Adrenal gland (tissue), 12 donors: ENCODE results near the gene NANS. TPM values are rescaled to one million over a fixed set of nuclear protein-coding genes. Genes with fewer than 3 reads are reported as not detected.
"Not testable (repeated sequence)": the region's sequence is repeated elsewhere in the genome, so short reads cannot be mapped to it uniquely, and the experiment has no call there.

Source experiments
- DNase-seq, 7 donors: peaks; one replicate each; pipeline ENCODE4 v3.0.0-alpha.2; 2019 to 2020
- H3K27ac ChIP-seq, 5 donors: fragments of 200-600 bp; sonication (generic) in 4 of 5; 1 replicate in 3 of 5; 2 replicates in 2 of 5; pipeline versions ENCODE4 v1.5.1 to v1.8.0; 2016 to 2020; ENCODE audit warnings: mild to moderate bottlenecking in 1 of 5
- H3K27me3 ChIP-seq: fragments of 200-600 bp; 2 replicates; pipeline ENCODE4 v1.8.0; 2021
- H3K36me3 ChIP-seq, 2 donors: fragments of 200-600 bp; replicated peaks in 1 of 2; 1 replicate in 1 of 2; 2 replicates in 1 of 2; pipeline versions ENCODE4 v1.5.1 to v1.8.0; 2018 to 2022
- H3K4me1 ChIP-seq, 2 donors: fragments of 200-600 bp; replicated peaks in 1 of 2; 1 replicate in 1 of 2; 2 replicates in 1 of 2; pipeline versions ENCODE4 v1.5.1 to v1.8.0; 2018 to 2021
- H3K4me3 ChIP-seq, 4 donors: fragments of 200-600 bp; sonication (generic) in 3 of 4; one replicate each; pipeline ENCODE4 v1.5.1; 2016 to 2018
- H3K9me3 ChIP-seq, 3 donors: fragments of 200-600 bp; sonication (generic) in 1 of 3; replicated peaks in 1 of 3; 1 replicate in 2 of 3; 2 replicates in 1 of 3; pipeline versions ENCODE4 v1.5.1 to v1.8.0; 2016 to 2021
- CTCF ChIP-seq, 6 experiments: fragments of 450-650 bp in 4 of 6; fragments of 200-600 bp in 2 of 6; sonication (generic) in 1 of 6; IDR thresholded peaks; 1 replicate in 5 of 6; 2 replicates in 1 of 6; pipeline versions ENCODE4 v1.5.1 to v1.8.0; 2016 to 2021; ENCODE audit warnings: antibody characterized with exemption in 6 of 6, mild to moderate bottlenecking in 2 of 6, moderate library complexity in 1 of 6
- POLR2A ChIP-seq, 2 donors: fragments of 450-650 bp; IDR thresholded peaks; one replicate each; pipeline ENCODE4 v1.6.1; 2017; ENCODE audit warnings: antibody characterized with exemption in 2 of 2, mild to moderate bottlenecking in 2 of 2, moderate library complexity in 1 of 2
- WGBS, 4 donors: extraction: QIAGEN DNeasy Blood & Tissue Kit in 2 of 4; methylation state at CpG; one replicate each; pipeline versions ENCODE4 v1.1.5 to v1.1.7; 2013 to 2017; 5-methylcytosine and 5-hydroxymethylcytosine counted together
- intact Hi-C, 2 donors: fragments of 100-400 bp; cut with DNase I; formaldehyde crosslinking; loops; one replicate each; pipeline versions ENCODE4 v1.14.1 to v1.15.0; 2022 to 2023
- polyA plus RNA-seq, 3 donors: library from polyadenylated mRNA; stranded (reverse); fragments of 200-250 nt in 2 of 3; fragments of 350-450 nt in 1 of 3; fragmentation: Illumina TruSeq in 1 of 3; extraction: RNeasy Lipid Tissue Mini Kit (QIAGEN cat#74804) in 1 of 3; gene quantifications; one replicate each; pipeline ENCODE4 v1.2.3, GENCODE V29; 2013 to 2014
- total RNA-seq, 9 donors: library from RNA; depleted of rRNA in 4 of 9; stranded (reverse); fragments of >200 nt in 4 of 9; fragments of 120-200 nt in 1 of 9; fragmentation: NEBNext Ultra II Directional in 1 of 9; extraction: Animal tissue kit (Norgen Biotek cat#: 25700) in 1 of 9; gene quantifications; one replicate each; pipeline versions ENCODE4 v1.1.0 to v1.2.4, GENCODE V29; 2013 to 2023
- donor health status: healthy with polysubstance abuse.
- donor health status: Bipolar disorder and iron deficiency.
- donor health status: DM: yes; HTN: yes; CAD: no.
- donor health status: DM: no; HTN: no; CAD: no.
- donor health status: DM: no; HTN: no; CAD: no.
- donor health status: DM: yes; HTN: yes; CAD: no.

The NANS gene
- total and polyA plus RNA-seq, 12 donors = 24.2 to 81.5 (median 38.7) TPM

- H3K9me3 ChIP-seq = no peaks in the 10 kb centered on the region
- intact Hi-C loops = no loop called here
- H3K4me3 ChIP-seq = no peak overlapping the region
- H3K27me3 ChIP-seq = no peaks in the 10 kb centered on the region
- no peak overlapping the region for H3K27ac ChIP-seq
- peaks cover 0 to 6% of the 10 kb centered on the region in 2 donors for H3K4me1 ChIP-seq
- TF ChIP-seq POLR2A (IDR thresholded peaks at IDR 0.05) (no peak), CTCF (IDR thresholded peaks at IDR 0.05) (no peak)
- 91 to 94% (median 92%) methylated on average over 15 of the region's 15 CpGs for WGBS, 4 donors
- no peaks in the 10 kb centered on the region for H3K36me3 ChIP-seq
- DNase-seq = no peak
These were observed 68.3 kb downstream of the NANS start for GRCh38 chr9:98124637-98125426.

DNA sequence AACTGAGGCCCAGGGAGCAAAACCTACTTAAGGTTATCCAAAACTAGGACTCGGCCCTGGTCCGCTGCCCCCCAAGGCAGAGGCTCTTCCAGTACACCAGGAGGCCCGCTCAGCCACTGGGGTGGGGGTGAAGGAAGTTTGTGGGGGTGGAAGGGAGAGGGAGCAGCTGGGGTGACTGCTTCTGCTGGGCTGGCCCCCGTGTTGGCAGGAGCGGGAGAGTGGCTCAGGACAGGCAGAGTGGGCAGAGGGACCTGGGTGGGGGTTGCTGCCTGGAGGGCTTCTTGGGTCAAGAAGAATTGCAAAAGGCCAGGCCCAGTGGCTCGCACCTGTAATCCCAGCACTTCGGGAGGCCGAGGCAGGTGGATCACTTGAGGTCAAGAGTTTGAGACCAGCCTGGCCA, 70.7 kb downstream of the NANS start:
- Histone ChIP-seq H3K4me3 (no peak overlapping the region), H3K36me3 (no peaks in the 10 kb centered on the region), H3K27me3 (no peaks in the 10 kb centered on the region), H3K27ac (no peak overlapping the region), H3K9me3 (no peaks in the 10 kb centered on the region), H3K4me1 (no peaks in the 10 kb centered on the region)
- intact Hi-C loops = no loop called here
- WGBS, 4 donors = 88 to 97% (median 95%) methylated on average over 8 of the region's 8 CpGs
- TF ChIP-seq POLR2A (IDR thresholded peaks at IDR 0.05) (no peak), CTCF (IDR thresholded peaks at IDR 0.05) (no peak)
- DNase-seq = no peak

DNA sequence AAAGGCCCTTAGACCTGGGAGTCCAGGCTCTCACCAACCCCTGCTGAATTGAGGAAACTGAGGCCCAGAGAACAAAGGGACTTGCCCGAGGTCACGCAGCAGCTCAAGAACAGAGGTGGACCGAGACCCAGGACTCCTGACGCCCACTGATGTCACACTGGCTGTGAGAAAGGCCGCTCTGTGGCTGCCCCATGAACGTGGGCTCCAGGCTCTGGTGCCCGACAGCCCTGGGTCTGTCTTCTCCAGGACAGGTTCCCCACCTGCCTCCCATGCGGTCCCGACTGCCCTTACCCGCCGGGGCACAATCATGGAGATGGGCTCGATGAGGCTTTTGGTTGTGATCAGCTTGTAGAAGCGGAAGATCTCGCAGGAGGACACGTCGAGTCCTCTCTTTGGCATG, 71.8 kb downstream of the NANS start:
- WGBS, 4 donors = 93 to 99% (median 96%) methylated on average over 13 to 16 of the region's 16 CpGs
- DNase-seq = no peak
- intact Hi-C loops = no loop called here
- Histone ChIP-seq H3K9me3 (no peaks in the 10 kb centered on the region), H3K36me3 (no peaks in the 10 kb centered on the region), H3K27ac (no peak overlapping the region), H3K4me3 (no peak overlapping the region), H3K27me3 (no peaks in the 10 kb centered on the region), H3K4me1 (no peaks in the 10 kb centered on the region)
- TF ChIP-seq POLR2A (IDR thresholded peaks at IDR 0.05) = no peak
- TF ChIP-seq CTCF (IDR thresholded peaks at IDR 0.05) = no peak

DNA sequence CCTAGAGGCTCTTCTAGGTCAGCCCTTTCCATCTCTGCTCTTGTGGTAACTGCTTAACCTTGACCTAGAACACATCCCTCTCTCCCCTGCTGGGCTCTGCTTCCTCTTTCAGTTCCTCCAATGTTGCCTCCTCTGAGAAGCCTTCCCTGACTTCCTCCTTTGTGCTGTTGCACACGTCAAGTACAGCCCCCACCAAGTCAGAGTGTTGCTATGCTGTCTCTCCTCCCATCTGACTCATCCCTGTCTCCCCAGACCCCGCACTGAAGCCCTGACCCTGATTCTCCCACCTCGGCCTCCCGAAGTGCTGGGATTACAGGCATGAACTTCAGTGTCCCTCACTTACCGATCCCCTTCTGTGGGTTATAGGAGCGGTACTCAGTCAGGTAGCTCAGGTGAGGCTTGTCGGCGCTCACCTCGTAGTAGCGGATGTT, 72.9 kb downstream of the NANS start:
- WGBS, 4 donors = 83 to 86% (median 84%) methylated on average over 10 of the region's 10 CpGs
- H3K4me1 ChIP-seq = no peaks in the 10 kb centered on the region
- DNase-seq = peak in 3 of 7 donors; percentile 31 to 48 (median 47)
- no peaks in the 10 kb centered on the region for H3K9me3 ChIP-seq
- intact Hi-C loops = no loop called here
- H3K4me3 ChIP-seq = no peak overlapping the region
- no peaks in the 10 kb centered on the region for H3K27me3 ChIP-seq
- no peaks in the 10 kb centered on the region for H3K36me3 ChIP-seq
- TF ChIP-seq POLR2A (IDR thresholded peaks at IDR 0.05) (no peak), CTCF (IDR thresholded peaks at IDR 0.05) (no peak)
- peak overlapping the region in 1 of 5 donors; percentile 12 for H3K27ac ChIP-seq

DNA sequence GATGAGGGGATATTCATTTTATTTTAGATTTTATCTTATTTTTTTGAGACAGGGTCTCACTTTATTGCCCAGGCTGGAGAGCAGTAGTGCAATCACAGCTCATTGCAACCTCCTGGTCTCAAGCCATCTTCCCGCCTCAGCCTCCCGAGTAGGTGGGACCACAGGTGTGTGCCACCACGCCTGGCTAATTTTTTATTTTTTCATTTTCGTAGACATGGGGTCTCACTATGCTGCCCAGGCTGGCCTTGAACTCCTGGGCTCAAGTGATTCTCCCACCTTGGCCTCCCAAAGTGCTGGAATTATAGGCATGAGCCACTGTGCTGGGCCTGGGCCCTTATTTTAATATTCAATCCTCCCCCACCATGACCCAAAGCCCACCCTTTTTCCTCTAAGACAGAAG, 73.5 kb downstream of the NANS start:
- H3K36me3 ChIP-seq, intact Hi-C loops, H3K4me3 ChIP-seq, DNase-seq, H3K4me1 ChIP-seq, H3K9me3 ChIP-seq, H3K27me3 ChIP-seq, H3K27ac ChIP-seq: not testable (repeated sequence)
- WGBS, 4 donors = 80 to 95% (median 90%) methylated on average over 4 of the region's 4 CpGs
